ENCODE data around the gene ZNF280D. TPM values are rescaled to one million over a fixed set of nuclear protein-coding genes. Genes with fewer than 3 reads are reported as not detected.

Gene ZNF280D
- total RNA-seq, 1 donor from 2014 or later: 8.7 TPM

- TF ChIP-seq CTCF (IDR thresholded peaks at IDR 0.05; ENCODE audit: insufficient read depth, low read length, severe bottlenecking): no peak
- Histone ChIP-seq H3K27me3 (ENCODE audit: control insufficient read depth, insufficient read depth, low read length) (no peaks in the 10 kb centered on the region), H3K36me3 (ENCODE audit: control insufficient read depth, insufficient read depth, low read length) (no peaks in the 10 kb centered on the region), H3K4me3 (ENCODE audit: low read depth, low read length) (no peak overlapping the region)
- DNase-seq (ENCODE audit: low read depth) (no peak), FAIRE-seq (no peak)
These were observed 85.0 kb downstream of the ZNF280D start for GRCh38 chr15:56648311-56648710.

DNA sequence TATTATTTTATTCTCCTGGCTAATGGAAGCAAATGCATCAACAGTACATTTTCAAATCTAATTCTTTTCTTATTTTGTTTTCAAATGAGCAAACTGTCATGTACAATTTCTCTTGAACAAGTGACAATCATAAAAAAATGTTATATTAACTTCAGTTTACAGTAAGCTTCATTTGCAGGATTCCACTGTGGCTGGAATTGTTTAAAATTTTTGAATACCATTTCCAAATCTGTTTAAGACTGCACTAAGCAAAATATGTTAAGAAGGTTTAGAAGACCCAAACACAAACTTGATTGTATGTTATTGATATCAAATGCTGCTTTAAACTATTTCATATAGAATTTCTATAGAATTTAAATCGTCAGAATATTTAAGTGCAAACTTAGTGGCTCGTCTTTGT lies 92.8 kb downstream of the ZNF280D start:
- no peaks in the 10 kb centered on the region for H3K27me3 ChIP-seq (ENCODE audit: control insufficient read depth, insufficient read depth, low read length)
- H3K36me3 ChIP-seq (ENCODE audit: control insufficient read depth, insufficient read depth, low read length): no peaks in the 10 kb centered on the region
- DNase-seq (ENCODE audit: low read depth) (no peak), FAIRE-seq (no peak)
- no peak overlapping the region for H3K4me3 ChIP-seq (ENCODE audit: low read depth, low read length)
- no peak for TF ChIP-seq CTCF (IDR thresholded peaks at IDR 0.05; ENCODE audit: insufficient read depth, low read length, severe bottlenecking)

DNA sequence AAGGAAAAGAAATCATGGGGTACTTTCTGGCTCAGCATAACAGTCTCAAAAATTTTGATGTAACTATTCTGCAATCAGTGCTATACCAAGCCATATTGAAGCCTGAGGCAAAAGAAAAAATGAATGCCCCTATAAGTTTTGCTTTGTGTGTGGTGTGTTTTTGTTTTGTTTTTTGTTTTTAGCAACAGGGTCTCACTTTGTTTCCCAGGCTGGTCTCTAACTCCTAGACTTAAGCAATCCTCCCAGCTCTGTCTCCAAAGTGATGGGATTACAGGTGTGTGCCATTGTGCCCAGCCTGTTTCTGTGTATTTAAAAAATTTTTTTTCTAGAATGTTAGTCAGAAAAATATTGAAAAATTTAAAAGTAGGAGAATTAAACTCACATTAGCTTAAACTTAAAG lies 93.2 kb downstream of the ZNF280D start:
- DNase-seq (ENCODE audit: low read depth): no peak
- Histone ChIP-seq H3K27me3 (ENCODE audit: control insufficient read depth, insufficient read depth, low read length) (no peaks in the 10 kb centered on the region), H3K4me3 (ENCODE audit: low read depth, low read length) (no peak overlapping the region), H3K36me3 (ENCODE audit: control insufficient read depth, insufficient read depth, low read length) (no peaks in the 10 kb centered on the region)
- TF ChIP-seq CTCF (IDR thresholded peaks at IDR 0.05; ENCODE audit: insufficient read depth, low read length, severe bottlenecking): no peak
- no peak for FAIRE-seq

GRCh38 chr15:56639631-56640030 lies 93.7 kb downstream of the ZNF280D start:
- TF ChIP-seq CTCF (IDR thresholded peaks at IDR 0.05; ENCODE audit: insufficient read depth, low read length, severe bottlenecking): no peak
- Histone ChIP-seq H3K36me3 (ENCODE audit: control insufficient read depth, insufficient read depth, low read length) (no peaks in the 10 kb centered on the region), H3K27me3 (ENCODE audit: control insufficient read depth, insufficient read depth, low read length) (no peaks in the 10 kb centered on the region), H3K4me3 (ENCODE audit: low read depth, low read length) (no peak overlapping the region)
- FAIRE-seq (no peak), DNase-seq (ENCODE audit: low read depth) (no peak)

DNA sequence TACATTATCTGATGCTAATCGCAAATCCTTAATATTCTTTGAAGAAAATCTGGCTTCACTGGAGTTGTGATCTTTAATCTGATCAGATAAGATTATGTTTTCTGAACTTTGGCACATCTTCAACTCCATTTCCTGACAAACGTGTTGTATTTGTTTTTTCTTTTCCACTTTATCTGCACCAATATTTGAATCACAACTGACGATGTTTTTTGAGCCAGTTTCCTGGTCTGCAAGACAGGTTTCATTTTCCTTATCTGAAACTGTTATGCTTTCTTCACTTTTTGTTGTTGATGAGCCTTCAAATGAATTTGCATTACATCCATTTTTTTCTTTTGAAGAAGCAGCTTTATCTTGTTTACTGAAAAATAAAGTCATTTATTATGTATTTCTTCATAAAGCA lies 101.5 kb downstream of the ZNF280D start:
- Histone ChIP-seq H3K27me3 (ENCODE audit: control insufficient read depth, insufficient read depth, low read length) (no peaks in the 10 kb centered on the region), H3K4me3 (ENCODE audit: low read depth, low read length) (no peak overlapping the region), H3K36me3 (ENCODE audit: control insufficient read depth, insufficient read depth, low read length) (no peaks in the 10 kb centered on the region)
- no peak for TF ChIP-seq CTCF (IDR thresholded peaks at IDR 0.05; ENCODE audit: insufficient read depth, low read length, severe bottlenecking)
- DNase-seq (ENCODE audit: low read depth): no peak
- FAIRE-seq: no peak

DNA sequence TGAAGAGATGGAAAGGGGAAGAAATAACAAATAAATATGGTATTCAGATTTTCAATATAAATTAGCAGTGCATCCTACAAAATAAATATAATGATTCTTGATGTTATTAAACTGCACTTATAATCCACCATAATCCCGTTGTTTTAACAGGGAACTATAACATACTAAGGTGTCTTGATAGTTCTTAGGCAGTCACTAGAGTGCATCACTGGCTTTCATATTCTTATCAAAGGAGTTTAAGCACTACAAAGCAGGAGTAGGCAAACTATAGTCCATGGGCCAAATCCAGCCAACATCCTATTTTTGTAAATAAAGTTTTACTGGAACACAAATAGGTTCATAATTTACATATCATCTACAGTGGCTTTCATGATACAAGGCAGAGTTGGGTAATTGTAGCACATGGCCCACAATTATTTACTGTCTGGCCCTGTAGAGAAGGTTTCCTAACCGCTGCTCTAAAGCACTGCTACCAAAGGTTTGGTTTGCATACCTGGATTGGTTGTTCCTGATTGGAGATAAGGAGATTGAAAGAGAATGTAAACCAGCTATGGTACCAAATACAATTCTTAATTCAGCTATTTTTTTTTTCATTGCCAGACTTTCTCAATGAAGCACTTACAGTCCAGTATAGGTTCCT lies 104.3 kb downstream of the ZNF280D start:
- Histone ChIP-seq H3K27me3 (ENCODE audit: control insufficient read depth, insufficient read depth, low read length) (no peaks in the 10 kb centered on the region), H3K4me3 (ENCODE audit: low read depth, low read length) (no peak overlapping the region), H3K36me3 (ENCODE audit: control insufficient read depth, insufficient read depth, low read length) (no peaks in the 10 kb centered on the region)
- DNase-seq (ENCODE audit: low read depth) (no peak), FAIRE-seq (no peak)
- no peak for TF ChIP-seq CTCF (IDR thresholded peaks at IDR 0.05; ENCODE audit: insufficient read depth, low read length, severe bottlenecking)
